NCI-H2107 treated with DMSO at 0.1 percent for 48 hours (cell line): ENCODE results near the gene CD200.

Source experiments
- DNase-seq: peaks from one replicate; lab custom pipeline; 2025; ENCODE audit not compliant: unreplicated experiment; lab: John Stamatoyannopoulos, UW

The CD200 gene

GRCh38 chr3:112331851-112332250, 1.1 kb upstream of the CD200 start:
- DNase-seq = no peak

GRCh38 chr3:112333381-112334317, 693 bp downstream of the CD200 start:
- DNase-seq = peak; percentile 76

- no peak for DNase-seq
Observed at GRCh38 chr3:112334691-112335433, 1.9 kb downstream of the CD200 start.

- no peak for DNase-seq
Observed at GRCh38 chr3:112335434-112335781, 2.5 kb downstream of the CD200 start.

GRCh38 chr3:112338021-112338726, 5.2 kb downstream of the CD200 start:
- DNase-seq = no peak

- DNase-seq = no peak
Observed at GRCh38 chr3:112338727-112339056, 5.7 kb downstream of the CD200 start.

GRCh38 chr3:112339134-112339533, 6.2 kb downstream of the CD200 start:
- DNase-seq = no peak

- no peak for DNase-seq
Observed at GRCh38 chr3:112339609-112340008, 6.7 kb downstream of the CD200 start.

GRCh38 chr3:112341386-112341785, 8.4 kb downstream of the CD200 start:
- no peak for DNase-seq

- no peak for DNase-seq
Observed at GRCh38 chr3:112345681-112346080, 12.7 kb downstream of the CD200 start.

GRCh38 chr3:112346491-112347122, 13.7 kb downstream of the CD200 start:
- no peak for DNase-seq

GRCh38 chr3:112348943-112349342, 16.0 kb downstream of the CD200 start:
- no peak for DNase-seq

- no peak for DNase-seq
Observed at GRCh38 chr3:112349557-112349956, 16.6 kb downstream of the CD200 start.

- DNase-seq = no peak
Observed at GRCh38 chr3:112350018-112350810, 17.3 kb downstream of the CD200 start.

GRCh38 chr3:112351036-112351435, 18.1 kb downstream of the CD200 start:
- no peak for DNase-seq

- peak; percentile 99 for DNase-seq
Observed at GRCh38 chr3:112351823-112352222, 18.9 kb downstream of the CD200 start.

- DNase-seq = no peak
Observed at GRCh38 chr3:112352720-112353119, 19.8 kb downstream of the CD200 start.

GRCh38 chr3:112353365-112353764, 20.4 kb downstream of the CD200 start:
- DNase-seq = no peak

- DNase-seq = no peak
Observed at GRCh38 chr3:112354642-112355306, 21.8 kb downstream of the CD200 start.

- DNase-seq = no peak
Observed at GRCh38 chr3:112355307-112355687, 22.3 kb downstream of the CD200 start.
